Activated T-helper 17 cell treated with anti-CD3 and anti-CD28 coated beads, Interleukin-2, amount 50 U/mL, for 72 hours (primary cell): ENCODE results near the gene KRT6A. TPM values are rescaled to one million over a fixed set of nuclear protein-coding genes. Genes with fewer than 3 reads are reported as not detected.
"Not testable (repeated sequence)": the region's sequence is repeated elsewhere in the genome, so short reads cannot be mapped to it uniquely, and the experiment has no call there.

ENCODE experiments used
- ATAC-seq: fragments of 150-1000 bp; cut with Tn5 transposase; replicated peaks from 2 replicates; pipeline ENCODE4 v1.10.0; 2021; ENCODE audit warnings: mild to moderate bottlenecking, moderate library complexity
- H3K27ac Mint-ChIP-seq: one replicate; pipeline ENCODE4 v1.8.0; 2022; ENCODE audit warnings: mixed read lengths
- H3K27me3 Mint-ChIP-seq: one replicate; pipeline ENCODE4 v1.8.0; 2022; ENCODE audit warnings: mixed read lengths
- H3K36me3 Mint-ChIP-seq: one replicate; pipeline ENCODE4 v1.8.0; 2022; ENCODE audit warnings: low read depth, mild to moderate bottlenecking, mixed read lengths
- H3K4me1 Mint-ChIP-seq: one replicate; pipeline ENCODE4 v1.8.0; 2022; ENCODE audit warnings: mixed read lengths
- H3K4me3 Mint-ChIP-seq: one replicate; pipeline ENCODE4 v1.8.0; 2022; ENCODE audit warnings: mild to moderate bottlenecking, mixed read lengths
- H3K9me3 Mint-ChIP-seq: one replicate; pipeline ENCODE4 v1.8.0; 2022; ENCODE audit warnings: mixed read lengths
- total RNA-seq, 2 donors: library from RNA; stranded (reverse); gene quantifications; one replicate each; pipeline ENCODE4 v1.2.3, GENCODE V29; 2022

The KRT6A gene
- total RNA-seq, 2 donors from 2014 or later, result not detected

DNA sequence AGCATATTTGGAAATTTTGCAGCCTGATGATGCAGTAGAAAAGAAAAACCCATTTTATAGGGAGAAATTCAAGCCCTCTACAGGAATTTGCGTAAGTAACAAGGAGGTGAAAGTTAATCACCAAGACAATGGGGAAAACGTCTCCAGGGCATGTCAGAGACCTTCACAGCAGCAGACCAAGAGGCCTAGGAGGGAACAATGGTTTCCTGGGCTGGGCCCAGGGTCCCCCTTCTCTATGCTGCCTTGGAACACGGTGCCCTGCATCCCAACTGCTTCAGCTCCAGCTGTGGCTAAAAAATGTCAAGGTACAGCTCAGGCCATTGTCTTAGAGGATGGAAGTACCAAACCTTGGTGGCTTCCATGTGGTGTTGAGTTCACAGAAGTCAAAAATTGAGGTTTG is 13.0 kb downstream of the KRT6A start:
- ATAC-seq, result no peak
- Mint-ChIP-seq H3K9me3 (peaks cover 2% of the 10 kb centered on the region), H3K4me1 (no peaks in the 10 kb centered on the region), H3K27ac (no peak overlapping the region), H3K27me3 (peaks cover 37% of the 10 kb centered on the region), H3K36me3 (no peaks in the 10 kb centered on the region), H3K4me3 (no peak overlapping the region)

DNA sequence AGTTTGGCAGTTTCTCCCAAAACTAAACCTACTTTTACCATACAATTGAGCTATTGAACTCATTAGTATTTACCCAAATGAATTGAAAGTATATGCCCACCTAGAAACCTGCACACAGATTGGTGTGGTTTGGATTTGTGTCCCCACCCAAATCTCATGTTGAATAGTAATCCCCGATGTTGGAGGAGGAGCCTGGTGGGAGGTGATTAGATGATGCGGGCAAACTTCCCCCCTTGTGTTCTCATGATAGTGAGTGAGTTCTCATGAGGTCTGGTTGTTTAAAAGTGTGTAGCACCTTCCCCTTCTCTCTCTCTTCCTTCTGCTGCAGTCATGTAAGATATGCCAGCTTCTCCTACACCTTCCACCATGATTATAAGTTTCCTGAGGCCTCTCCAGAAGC is 15.4 kb downstream of the KRT6A start:
- no peak overlapping the region for H3K4me3 Mint-ChIP-seq
- H3K27ac Mint-ChIP-seq, result no peak overlapping the region
- H3K36me3 Mint-ChIP-seq, result no peaks in the 10 kb centered on the region
- no peaks in the 10 kb centered on the region for H3K4me1 Mint-ChIP-seq
- no peaks in the 10 kb centered on the region for H3K9me3 Mint-ChIP-seq
- peaks cover 21% of the 10 kb centered on the region for H3K27me3 Mint-ChIP-seq
- ATAC-seq, result no peak

DNA sequence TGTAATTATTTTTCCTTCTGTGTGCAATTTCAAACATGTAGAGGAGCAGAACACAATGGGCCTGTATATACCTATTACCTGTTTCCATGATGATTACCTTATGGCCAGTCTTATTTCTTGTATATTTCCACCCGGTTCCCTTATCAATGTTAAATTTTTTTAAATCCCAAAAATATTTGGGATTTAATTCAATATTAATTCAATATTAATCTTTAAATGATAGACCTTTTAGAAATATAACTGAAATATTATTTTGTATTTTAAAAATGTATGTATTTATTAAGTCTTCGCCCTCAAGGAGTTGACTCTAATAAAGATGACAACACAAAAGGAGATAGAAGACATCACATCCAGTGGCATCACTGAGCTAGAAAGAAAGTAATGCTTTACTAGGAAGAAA is 18.8 kb downstream of the KRT6A start:
- Mint-ChIP-seq H3K9me3 (no peaks in the 10 kb centered on the region), H3K4me3 (no peak overlapping the region)

DNA sequence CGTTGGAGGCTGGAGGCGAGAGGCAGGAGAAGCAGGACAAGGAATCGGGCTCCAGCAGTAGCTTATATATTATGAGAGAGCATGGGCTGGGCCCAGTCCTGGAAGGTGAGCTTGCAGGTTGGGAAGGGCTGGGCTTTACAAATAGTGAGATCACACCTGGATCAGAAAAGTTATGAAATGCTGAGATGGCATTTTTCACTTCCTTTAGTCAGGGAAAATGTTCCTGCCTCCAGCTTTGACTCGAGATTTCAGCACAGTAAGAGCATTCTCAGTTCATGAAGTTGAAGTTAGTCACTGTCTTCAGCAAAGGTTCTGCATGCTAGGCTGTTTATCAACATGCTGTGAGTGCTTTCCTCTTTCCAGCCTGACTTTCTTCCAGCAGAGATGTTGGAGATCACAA is 19.3 kb downstream of the KRT6A start, which contains the start of gene KRT6C:
KRT6C (minus strand) TSS at position 38 of the 400 bp plus-strand sequence. CDS start 68 bp downstream, outside the sequence.
- Mint-ChIP-seq H3K36me3 (no peaks in the 10 kb centered on the region), H3K4me1 (no peaks in the 10 kb centered on the region), H3K27ac (no peak within 1 kb of the TSS), H3K9me3 (no peaks in the 10 kb centered on the region), H3K27me3 (peaks cover 19% of the 10 kb centered on the region), H3K4me3 (no peak within 1 kb of the TSS)
- ATAC-seq, result no peak

More for the DNA sequence above, 18.8 kb downstream of the KRT6A start:
- Mint-ChIP-seq H3K27me3 (peaks cover 18% of the 10 kb centered on the region), H3K36me3 (no peaks in the 10 kb centered on the region), H3K4me1 (no peaks in the 10 kb centered on the region), H3K27ac (no peak overlapping the region)
- no peak for ATAC-seq

DNA sequence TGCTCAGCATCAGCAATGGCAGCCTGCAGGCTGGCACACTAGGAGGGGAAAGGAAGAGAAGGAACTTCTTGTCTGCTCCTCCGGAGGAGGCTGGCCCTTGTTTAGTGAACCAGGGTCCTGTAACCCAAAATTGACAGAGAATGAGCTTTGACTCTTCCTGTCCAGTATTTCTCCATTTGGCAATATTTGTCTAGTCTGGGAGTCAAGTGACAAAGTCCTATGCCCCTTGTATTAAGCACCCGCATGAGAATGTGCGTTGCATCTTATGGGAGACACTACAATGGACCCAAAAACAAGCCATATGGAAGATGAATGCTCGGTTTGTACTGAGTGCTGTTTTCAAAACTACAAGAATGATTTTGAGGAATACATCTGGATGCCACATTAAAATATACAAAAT is 23.2 kb downstream of the KRT6A start:
- H3K27me3 Mint-ChIP-seq, result peaks cover 29% of the 10 kb centered on the region
- no peak for ATAC-seq
- no peaks in the 10 kb centered on the region for H3K4me1 Mint-ChIP-seq
- H3K36me3 Mint-ChIP-seq, result no peaks in the 10 kb centered on the region
- no peak overlapping the region for H3K27ac Mint-ChIP-seq
- no peak overlapping the region for H3K4me3 Mint-ChIP-seq
- no peaks in the 10 kb centered on the region for H3K9me3 Mint-ChIP-seq

DNA sequence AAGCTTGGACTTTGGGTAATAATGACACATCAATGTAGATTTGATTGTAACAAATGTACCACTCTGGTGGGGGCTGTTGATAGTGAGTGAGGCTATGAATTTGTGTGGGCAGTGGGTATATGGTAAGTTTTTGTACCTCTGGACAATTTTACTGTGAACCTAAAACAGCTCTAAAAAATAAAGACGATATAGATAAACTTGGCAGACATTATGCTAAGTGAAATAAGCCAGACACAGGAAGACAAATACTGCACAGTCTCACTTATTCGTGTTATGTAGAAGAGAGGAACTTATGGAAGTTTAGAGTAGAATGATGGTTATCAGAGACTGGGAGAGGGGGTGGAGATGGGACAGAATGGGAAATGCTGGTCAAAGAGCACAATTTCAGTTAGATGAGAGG is 28.2 kb downstream of the KRT6A start:
- Mint-ChIP-seq H3K4me3 (no peak overlapping the region), H3K4me1 (no peaks in the 10 kb centered on the region), H3K27ac (no peak overlapping the region), H3K27me3 (peaks cover 36% of the 10 kb centered on the region), H3K9me3 (no peaks in the 10 kb centered on the region), H3K36me3 (no peaks in the 10 kb centered on the region)
- no peak for ATAC-seq

DNA sequence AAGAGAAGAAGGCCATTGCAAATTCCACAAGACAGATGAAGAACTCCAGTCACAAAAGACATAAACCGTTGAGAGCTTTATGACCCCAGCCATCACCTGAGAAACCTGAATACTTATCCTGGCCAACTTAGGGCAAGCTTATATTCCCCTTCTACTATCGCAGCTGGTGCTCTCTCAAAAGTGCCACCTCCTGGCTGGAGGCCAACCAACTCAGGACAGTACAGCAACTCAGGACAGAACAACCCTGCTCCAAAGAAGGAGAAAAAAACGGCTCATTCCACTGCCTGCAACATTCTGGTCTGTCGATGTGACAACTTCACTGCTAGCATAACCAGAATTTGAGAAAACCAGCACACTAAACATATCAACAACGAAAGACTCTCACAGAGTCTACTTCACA is 31.4 kb downstream of the KRT6A start:
- no peaks in the 10 kb centered on the region for H3K4me1 Mint-ChIP-seq

DNA sequence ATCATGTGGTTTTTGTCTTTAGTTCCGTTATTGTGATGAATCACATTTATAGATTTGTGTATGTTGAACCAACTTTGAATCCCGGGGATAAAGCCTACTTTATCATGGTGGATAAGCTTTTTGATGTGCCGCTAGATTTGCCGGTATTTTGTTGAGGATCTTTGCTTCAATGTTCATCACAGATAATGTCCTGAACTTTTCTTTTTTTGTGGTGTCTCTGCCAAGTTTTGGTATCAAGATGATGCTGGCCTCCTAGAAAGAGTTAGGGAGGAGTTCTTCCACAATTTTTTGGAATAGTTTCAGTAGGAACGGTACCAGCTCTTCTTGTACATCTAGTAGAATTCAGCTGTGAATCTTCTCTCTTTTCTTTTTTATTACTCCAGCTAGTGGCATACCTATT is 34.2 kb downstream of the KRT6A start:
- no peak overlapping the region for H3K27ac Mint-ChIP-seq
- peaks cover 15% of the 10 kb centered on the region for H3K27me3 Mint-ChIP-seq
- no peaks in the 10 kb centered on the region for H3K9me3 Mint-ChIP-seq
- ATAC-seq, result no peak
- H3K4me3 Mint-ChIP-seq, result no peak overlapping the region
- H3K4me1 Mint-ChIP-seq, result no peaks in the 10 kb centered on the region
- no peaks in the 10 kb centered on the region for H3K36me3 Mint-ChIP-seq

More for the DNA sequence above, 31.4 kb downstream of the KRT6A start:
- Mint-ChIP-seq H3K9me3 (no peaks in the 10 kb centered on the region), H3K36me3 (no peaks in the 10 kb centered on the region), H3K27ac (no peak overlapping the region), H3K4me3 (no peak overlapping the region), H3K27me3 (peaks cover 22% of the 10 kb centered on the region)
- ATAC-seq, result no peak

DNA sequence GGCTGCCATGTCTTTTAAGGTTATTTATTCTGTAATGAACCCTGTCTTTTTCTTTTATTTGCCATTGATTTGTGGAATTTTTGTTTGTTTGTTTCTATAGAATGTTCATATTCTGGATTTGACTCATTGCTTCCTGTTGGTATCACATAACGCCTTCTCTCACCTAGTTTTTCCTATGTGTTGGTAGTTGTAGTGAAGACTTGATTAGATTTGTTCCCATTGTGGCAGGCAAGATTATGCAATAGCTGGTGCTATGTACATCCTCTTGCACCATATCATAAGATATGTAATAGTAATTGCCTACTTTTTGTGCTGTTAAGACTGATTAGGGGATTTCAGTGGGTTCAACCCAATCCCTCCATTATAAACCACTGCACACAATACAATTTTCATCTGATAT is 37.2 kb downstream of the KRT6A start:
- H3K9me3 Mint-ChIP-seq, result no peaks in the 10 kb centered on the region
- no peaks in the 10 kb centered on the region for H3K36me3 Mint-ChIP-seq
- H3K27ac Mint-ChIP-seq, result no peak overlapping the region
- H3K4me3 Mint-ChIP-seq, result no peak overlapping the region
- no peak for ATAC-seq
- H3K27me3 Mint-ChIP-seq, result peaks cover 8% of the 10 kb centered on the region
- H3K4me1 Mint-ChIP-seq, result no peaks in the 10 kb centered on the region

DNA sequence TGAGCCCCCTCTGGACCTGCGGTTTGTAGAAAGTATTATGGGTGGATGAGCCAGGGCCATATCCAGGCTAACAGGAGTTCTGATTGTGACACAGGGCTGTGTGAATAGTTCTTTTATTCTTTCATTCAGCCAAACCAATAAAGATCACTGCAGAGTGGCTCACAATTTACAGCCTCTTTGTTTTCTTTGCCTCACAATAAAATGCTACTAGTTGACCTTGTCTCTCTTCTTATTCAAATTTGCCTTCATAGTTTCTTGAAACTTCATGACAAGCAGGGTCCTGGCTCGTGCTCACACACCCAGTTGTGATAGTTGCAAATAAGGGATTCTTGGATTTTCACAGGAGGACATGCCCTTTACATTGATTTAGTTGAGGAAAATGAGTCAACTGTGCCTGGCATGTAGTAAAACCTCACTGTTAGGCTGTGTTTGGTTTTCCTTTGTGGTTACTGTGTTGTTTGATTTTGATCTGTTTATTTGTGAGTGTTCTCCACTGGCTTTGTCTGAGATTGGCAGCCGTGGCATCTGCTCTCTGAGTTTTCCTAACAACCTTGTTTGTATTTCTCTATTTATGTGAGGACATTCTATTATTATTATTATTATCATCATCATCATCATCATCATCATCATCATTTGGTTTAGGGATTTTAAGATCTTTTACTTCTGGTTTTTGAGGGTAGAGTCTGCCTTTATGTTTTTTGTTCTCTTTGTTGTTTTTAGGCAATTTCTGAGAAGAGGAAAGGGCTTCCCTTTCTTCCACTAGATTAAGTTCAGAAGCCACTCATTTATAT is 38.5 kb downstream of the KRT6A start:
- Mint-ChIP-seq H3K4me1 (no peaks in the 10 kb centered on the region), H3K4me3 (no peak overlapping the region), H3K27me3 (peaks cover 7% of the 10 kb centered on the region), H3K9me3 (no peaks in the 10 kb centered on the region), H3K27ac (no peak overlapping the region), H3K36me3 (no peaks in the 10 kb centered on the region)
- peak; percentile 23 for ATAC-seq

DNA sequence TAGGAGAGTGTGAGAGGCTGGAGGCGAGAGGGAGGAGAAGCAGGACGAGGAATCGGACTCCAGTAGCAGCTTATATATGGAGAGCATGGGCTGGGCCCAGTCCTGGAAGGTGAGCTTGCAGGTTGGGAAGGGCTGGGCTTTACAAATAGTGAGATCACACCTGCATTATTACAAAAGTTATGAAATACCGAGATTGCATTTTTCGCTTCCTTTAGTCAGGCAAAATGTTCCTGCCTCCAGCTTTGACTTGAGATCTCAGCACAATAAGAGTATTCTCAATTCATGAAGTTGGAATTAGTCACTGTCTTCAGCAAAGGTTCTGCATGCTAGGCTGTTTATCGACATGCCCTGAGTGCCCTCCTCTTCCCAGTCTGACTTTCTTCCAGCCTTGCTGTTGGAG is 41.0 kb downstream of the KRT6A start, which contains the start of gene KRT6B:
KRT6B (minus strand) TSS at position 46 of the 400 bp plus-strand sequence. CDS start 68 bp downstream, outside the sequence.
- H3K36me3 Mint-ChIP-seq, result no peaks in the 10 kb centered on the region
- H3K4me3 Mint-ChIP-seq, result no peak within 1 kb of the TSS
- ATAC-seq, result no peak
- H3K27ac Mint-ChIP-seq, result no peak within 1 kb of the TSS
- peaks cover 3% of the 10 kb centered on the region for H3K27me3 Mint-ChIP-seq
- no peaks in the 10 kb centered on the region for H3K9me3 Mint-ChIP-seq
- H3K4me1 Mint-ChIP-seq, result no peaks in the 10 kb centered on the region

DNA sequence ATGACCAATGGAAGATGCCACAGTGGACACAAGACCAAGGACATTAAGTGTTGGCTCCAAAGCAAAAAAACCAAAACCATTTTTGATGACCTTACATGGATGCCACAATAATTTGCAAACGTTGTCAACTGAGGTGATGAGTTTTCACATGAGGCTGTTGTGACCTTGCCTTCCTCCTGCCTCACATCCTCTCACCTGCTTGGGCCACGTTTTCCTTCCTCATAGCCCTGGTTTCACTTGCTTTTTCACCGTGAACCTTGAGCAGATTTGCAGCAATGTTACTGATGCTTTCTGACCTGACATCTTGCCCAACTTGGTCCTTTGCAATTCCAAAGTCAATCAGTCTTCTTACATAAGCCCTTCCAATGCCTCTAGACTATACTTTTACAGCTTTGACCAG is 44.8 kb downstream of the KRT6A start:
- Mint-ChIP-seq H3K4me1 (no peaks in the 10 kb centered on the region), H3K36me3 (no peaks in the 10 kb centered on the region), H3K27me3 (peaks cover 7% of the 10 kb centered on the region), H3K4me3 (no peak overlapping the region), H3K9me3 (no peaks in the 10 kb centered on the region), H3K27ac (no peak overlapping the region)
- no peak for ATAC-seq

DNA sequence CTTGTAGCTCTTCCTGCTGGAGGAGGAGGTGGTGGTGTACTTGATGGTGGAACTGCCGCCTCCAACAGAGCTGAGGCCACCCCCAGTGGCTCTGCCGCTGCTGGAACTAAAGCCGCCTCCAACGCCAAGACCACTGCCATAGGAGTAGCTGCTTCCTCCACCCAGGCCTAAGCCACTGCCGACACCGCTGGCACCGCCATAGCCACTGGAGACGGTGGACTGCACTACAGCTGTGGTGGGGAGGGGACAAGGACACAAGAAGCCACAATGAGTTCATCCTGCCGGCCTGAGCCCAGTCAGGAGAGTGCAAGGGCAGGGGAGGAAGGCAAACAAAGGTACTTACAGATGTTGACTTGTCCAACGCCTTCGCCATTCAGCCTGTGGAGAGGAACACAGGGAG is 45.9 kb downstream of the KRT6A start:
- peaks cover 14% of the 10 kb centered on the region for H3K27me3 Mint-ChIP-seq
- not testable (repeated sequence) for H3K27ac Mint-ChIP-seq, H3K9me3 Mint-ChIP-seq, H3K36me3 Mint-ChIP-seq, H3K4me1 Mint-ChIP-seq, ATAC-seq, H3K4me3 Mint-ChIP-seq

DNA sequence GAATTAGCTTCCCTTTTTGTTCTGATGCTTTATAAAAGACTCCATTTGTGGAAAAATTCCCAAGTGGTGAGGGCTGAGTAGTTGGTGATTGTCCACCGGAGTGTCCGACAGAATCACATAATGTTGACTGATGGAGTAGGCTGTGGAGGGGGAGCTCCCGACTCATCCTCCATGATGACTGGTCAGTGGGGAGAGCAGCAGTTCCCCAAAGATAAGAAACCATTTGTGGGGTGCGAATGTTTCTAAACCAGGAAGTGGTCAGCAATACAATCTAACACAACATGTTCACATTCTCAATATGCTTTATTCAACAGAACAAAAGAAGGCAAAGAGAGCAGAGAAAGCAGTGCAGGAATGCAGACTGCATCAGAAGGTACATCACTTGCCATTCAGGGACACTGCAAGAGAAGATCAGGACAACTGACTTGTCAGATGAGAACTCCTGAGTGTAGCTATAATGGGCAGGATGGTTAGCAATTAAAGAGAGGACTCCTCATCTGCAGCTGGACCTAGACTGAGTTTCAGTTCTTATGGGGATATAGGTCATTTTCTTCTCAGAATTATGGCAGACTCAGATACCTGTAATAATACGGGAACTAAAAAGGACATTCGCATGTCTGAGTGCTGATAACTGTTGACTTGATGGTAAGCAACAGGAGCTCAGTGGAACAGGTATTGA is 46.6 kb downstream of the KRT6A start:
- H3K36me3 Mint-ChIP-seq, result no peaks in the 10 kb centered on the region
- no peak overlapping the region for H3K4me3 Mint-ChIP-seq
- no peak for ATAC-seq
- H3K27me3 Mint-ChIP-seq, result peaks cover 20% of the 10 kb centered on the region
- H3K4me1 Mint-ChIP-seq, result no peaks in the 10 kb centered on the region
- H3K27ac Mint-ChIP-seq, result no peak overlapping the region
- no peaks in the 10 kb centered on the region for H3K9me3 Mint-ChIP-seq

DNA sequence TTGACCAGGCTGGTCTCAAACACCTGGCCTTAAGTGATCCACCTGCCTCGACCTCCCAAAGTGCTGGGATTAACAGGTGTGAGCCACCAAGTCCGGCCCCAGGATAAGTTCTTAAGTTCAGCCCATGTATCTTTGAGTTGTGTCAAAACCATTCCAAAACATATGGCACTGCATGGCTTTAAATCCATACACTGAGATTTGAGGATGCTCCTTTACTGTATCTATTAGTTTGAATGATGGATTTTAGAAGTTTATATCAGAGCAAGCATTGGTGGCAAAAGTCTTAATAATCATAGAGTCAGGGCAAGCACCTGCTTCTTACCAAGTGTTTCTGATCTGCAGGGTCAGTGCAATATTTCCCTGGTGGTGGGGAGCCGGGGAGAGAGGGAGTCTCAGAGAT is 47.2 kb downstream of the KRT6A start:
- no peak for ATAC-seq
- Mint-ChIP-seq H3K27ac (no peak overlapping the region), H3K27me3 (peaks cover 25% of the 10 kb centered on the region), H3K36me3 (no peaks in the 10 kb centered on the region), H3K9me3 (no peaks in the 10 kb centered on the region), H3K4me1 (no peaks in the 10 kb centered on the region), H3K4me3 (no peak overlapping the region)
